ENCODE measurements around the gene SARS1.

Gene SARS1

DNA sequence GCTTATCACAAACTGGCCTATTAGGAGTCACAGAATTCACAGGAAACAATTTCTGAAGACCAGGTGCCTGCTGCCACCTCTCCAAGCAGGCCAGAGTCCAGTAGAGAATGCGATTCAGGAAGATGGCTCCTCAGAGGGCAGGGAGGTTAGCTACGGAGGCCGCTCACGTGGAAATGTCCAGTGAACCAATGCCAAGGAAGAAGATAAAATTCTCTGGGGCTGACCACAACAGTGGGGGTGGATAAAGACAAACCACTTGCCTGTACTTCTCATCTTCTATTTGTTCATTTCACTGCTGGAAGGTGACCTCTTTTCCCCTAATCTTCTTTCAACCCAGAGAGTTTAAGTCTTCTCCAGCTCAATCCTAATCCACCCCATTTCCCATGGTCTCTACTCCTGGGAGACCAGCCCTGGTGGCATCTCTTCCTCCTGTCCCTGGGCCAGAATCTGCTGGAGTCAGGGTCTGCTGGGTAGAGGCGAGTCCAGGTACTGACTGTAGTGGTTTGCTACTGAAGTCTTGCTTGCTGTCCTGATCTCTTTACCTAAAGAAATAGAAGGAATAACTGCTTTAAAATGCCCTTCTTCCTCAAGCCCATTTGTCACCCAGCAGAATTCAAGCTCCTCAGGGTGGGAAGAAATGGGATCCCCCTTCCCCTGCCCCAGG lies 66.0 kb downstream of the SARS1 start:
- peaks cover 40% of the 10 kb centered on the region for H3K36me3 ChIP-seq (ENCODE audit: insufficient read depth, low read length)
- H3K4me3 ChIP-seq (ENCODE audit: low read depth in 1 of 2, low read length in 2 of 2), result no peak overlapping the region
- H3K4me1 ChIP-seq (ENCODE audit: insufficient read depth, low read length), result peaks cover 26% of the 10 kb centered on the region
- DNase-seq (no peak), ATAC-seq (ENCODE audit: insufficient read depth, low read depth) (no peak)
- peaks cover 6% of the 10 kb centered on the region; the same call in 1 of the 2 replicates for H4K20me1 ChIP-seq (ENCODE audit: insufficient read depth, low read length)
- H3K9me3 ChIP-seq (ENCODE audit: insufficient read depth, low read length, severe bottlenecking), result no peaks in the 10 kb centered on the region
- H3K79me2 ChIP-seq (ENCODE audit: insufficient read depth, low read length), result peaks cover 19% of the 10 kb centered on the region
- no peak overlapping the region for H3K9ac ChIP-seq (ENCODE audit: low read depth, low read length)
- H2AFZ ChIP-seq (ENCODE audit: low read depth, low read length), result no peak overlapping the region
- 0 out of 2 replicates have a peak overlapping the region, but pooled peaks have one; percentile 17 for H3K4me2 ChIP-seq (ENCODE audit: insufficient read depth, low read length)
- no peak overlapping the region for H3K27ac ChIP-seq (ENCODE audit: low read length)
- no peaks in the 10 kb centered on the region for H3K27me3 ChIP-seq (ENCODE audit: insufficient read depth, low read length, poor library complexity)
- TF ChIP-seq EZH2 (IDR thresholded peaks at IDR 0.05; ENCODE audit: borderline replicate concordance, low read depth, low read length, severe bottlenecking), result no peak
- TF ChIP-seq, protein P1, sequence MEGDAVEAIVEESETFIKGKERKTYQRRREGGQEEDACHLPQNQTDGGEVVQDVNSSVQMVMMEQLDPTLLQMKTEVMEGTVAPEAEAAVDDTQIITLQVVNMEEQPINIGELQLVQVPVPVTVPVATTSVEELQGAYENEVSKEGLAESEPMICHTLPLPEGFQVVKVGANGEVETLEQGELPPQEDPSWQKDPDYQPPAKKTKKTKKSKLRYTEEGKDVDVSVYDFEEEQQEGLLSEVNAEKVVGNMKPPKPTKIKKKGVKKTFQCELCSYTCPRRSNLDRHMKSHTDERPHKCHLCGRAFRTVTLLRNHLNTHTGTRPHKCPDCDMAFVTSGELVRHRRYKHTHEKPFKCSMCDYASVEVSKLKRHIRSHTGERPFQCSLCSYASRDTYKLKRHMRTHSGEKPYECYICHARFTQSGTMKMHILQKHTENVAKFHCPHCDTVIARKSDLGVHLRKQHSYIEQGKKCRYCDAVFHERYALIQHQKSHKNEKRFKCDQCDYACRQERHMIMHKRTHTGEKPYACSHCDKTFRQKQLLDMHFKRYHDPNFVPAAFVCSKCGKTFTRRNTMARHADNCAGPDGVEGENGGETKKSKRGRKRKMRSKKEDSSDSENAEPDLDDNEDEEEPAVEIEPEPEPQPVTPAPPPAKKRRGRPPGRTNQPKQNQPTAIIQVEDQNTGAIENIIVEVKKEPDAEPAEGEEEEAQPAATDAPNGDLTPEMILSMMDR (IDR thresholded peaks at IDR 0.05; ENCODE audit: borderline replicate concordance, extremely low read depth, low read length, poor library complexity, severe bottlenecking), result no peak

DNA sequence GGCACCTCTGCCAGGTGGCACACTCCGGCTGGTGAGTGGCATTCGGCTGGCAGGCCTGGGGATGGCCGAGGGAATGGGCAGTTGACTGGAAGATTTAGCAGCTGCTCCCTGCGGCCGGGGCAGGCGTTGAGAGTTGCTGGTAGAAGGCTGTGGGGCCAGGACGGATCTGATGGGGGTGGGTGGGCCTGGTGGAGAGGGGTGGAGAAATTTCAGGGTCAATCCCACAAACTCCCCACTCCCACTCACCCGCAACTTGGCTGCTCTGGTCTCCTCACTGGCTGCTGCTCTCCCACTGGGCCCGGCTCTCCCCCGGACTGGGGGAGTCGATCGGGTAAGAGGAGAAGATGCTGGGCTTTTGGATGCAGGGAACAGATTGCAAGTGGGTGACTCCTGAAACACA lies 67.1 kb downstream of the SARS1 start:
- Histone ChIP-seq H3K4me1 (ENCODE audit: insufficient read depth, low read length) (peaks cover 26% of the 10 kb centered on the region), H3K4me3 (ENCODE audit: low read depth in 1 of 2, low read length in 2 of 2) (no peak overlapping the region), H3K4me2 (ENCODE audit: insufficient read depth, low read length) (peak overlapping the region; percentile 83; the same call in 1 of the 2 replicates), H3K9ac (ENCODE audit: low read depth, low read length) (no peak overlapping the region), H3K27me3 (ENCODE audit: insufficient read depth, low read length, poor library complexity) (no peaks in the 10 kb centered on the region), H2AFZ (ENCODE audit: low read depth, low read length) (no peak overlapping the region), H3K79me2 (ENCODE audit: insufficient read depth, low read length) (peaks cover 19% of the 10 kb centered on the region), H4K20me1 (ENCODE audit: insufficient read depth, low read length) (peaks cover 6% of the 10 kb centered on the region; the same call in 1 of the 2 replicates), H3K9me3 (ENCODE audit: insufficient read depth, low read length, severe bottlenecking) (no peaks in the 10 kb centered on the region), H3K27ac (ENCODE audit: low read length) (no peak overlapping the region), H3K36me3 (ENCODE audit: insufficient read depth, low read length) (peaks cover 40% of the 10 kb centered on the region)
- DNase-seq (no peak), ATAC-seq (ENCODE audit: insufficient read depth, low read depth) (no peak)
- TF ChIP-seq, protein P1 (IDR thresholded peaks at IDR 0.05; ENCODE audit: borderline replicate concordance, extremely low read depth, low read length, poor library complexity, severe bottlenecking), result no peak

DNA sequence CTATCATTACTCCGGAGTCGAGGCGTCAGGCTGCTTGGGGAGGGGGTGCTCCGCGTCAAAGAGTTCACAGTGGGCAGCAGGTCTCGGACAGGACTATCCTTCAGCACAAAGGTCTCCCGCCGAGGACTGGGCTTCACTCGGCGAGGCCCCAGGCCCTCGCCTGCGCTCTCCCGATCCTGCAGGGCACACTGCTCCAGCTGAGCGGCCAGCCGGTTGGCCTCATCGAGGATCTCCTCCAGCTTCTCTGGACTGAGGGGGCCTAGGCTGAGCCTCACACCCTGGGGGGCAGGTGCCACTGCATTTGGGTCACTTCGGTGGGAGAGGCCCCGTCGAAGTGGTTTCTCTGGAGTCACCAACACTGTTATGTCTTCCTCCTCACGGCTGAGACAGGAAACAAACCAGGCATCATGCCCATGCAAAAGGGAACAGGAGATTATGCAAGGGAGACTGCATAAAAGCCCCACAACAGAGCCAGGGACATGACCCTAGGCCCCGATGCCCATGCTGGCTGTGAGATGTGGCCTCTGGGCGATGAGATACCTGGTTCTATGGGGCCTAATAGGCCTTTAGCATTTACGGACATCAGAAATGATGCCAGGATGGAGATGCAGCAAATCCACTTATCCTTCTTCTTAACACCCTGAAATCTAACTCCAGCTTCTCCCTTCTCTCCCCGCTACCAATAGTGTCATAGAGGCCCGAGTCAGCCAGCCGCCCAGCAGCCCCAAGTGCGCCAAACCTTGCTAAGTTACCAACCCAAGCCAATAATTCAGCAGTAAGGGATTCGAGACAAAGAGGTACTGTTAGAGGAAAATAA lies 68.2 kb downstream of the SARS1 start:
- no peaks in the 10 kb centered on the region for H3K27me3 ChIP-seq (ENCODE audit: insufficient read depth, low read length, poor library complexity)
- H3K36me3 ChIP-seq (ENCODE audit: insufficient read depth, low read length), result peaks cover 40% of the 10 kb centered on the region
- H3K4me2 ChIP-seq (ENCODE audit: insufficient read depth, low read length), result peak overlapping the region; percentile 83
- no peak for TF ChIP-seq EZH2 (IDR thresholded peaks at IDR 0.05; ENCODE audit: borderline replicate concordance, low read depth, low read length, severe bottlenecking)
- TF ChIP-seq, protein P1 (IDR thresholded peaks at IDR 0.05; ENCODE audit: borderline replicate concordance, extremely low read depth, low read length, poor library complexity, severe bottlenecking), result no peak
- peak overlapping the region; percentile 84; the same call in 1 of the 2 replicates for H2AFZ ChIP-seq (ENCODE audit: low read depth, low read length)
- H3K79me2 ChIP-seq (ENCODE audit: insufficient read depth, low read length), result peaks cover 19% of the 10 kb centered on the region
- DNase-seq (no peak), ATAC-seq (ENCODE audit: insufficient read depth, low read depth) (no peak)
- peak overlapping the region; percentile 88 for H3K27ac ChIP-seq (ENCODE audit: low read length)
- peaks cover 26% of the 10 kb centered on the region for H3K4me1 ChIP-seq (ENCODE audit: insufficient read depth, low read length)
- peak overlapping the region; percentile 56 to 82; a peak in 3 of 4 replicates for H3K4me3 ChIP-seq (ENCODE audit: low read depth in 1 of 2, low read length in 2 of 2)
- peaks cover 6% of the 10 kb centered on the region; the same call in 1 of the 2 replicates for H4K20me1 ChIP-seq (ENCODE audit: insufficient read depth, low read length)
- no peaks in the 10 kb centered on the region for H3K9me3 ChIP-seq (ENCODE audit: insufficient read depth, low read length, severe bottlenecking)
- peak overlapping the region; percentile 73 for H3K9ac ChIP-seq (ENCODE audit: low read depth, low read length)

All from DND-41 (cell line).